ENCODE results near the gene SLC9B2.

SLC9B2 gene

GRCh38 chr4:103073792-103074438 is 2.6 kb downstream of the SLC9B2 start:
- H3K36me3 ChIP-seq (ENCODE audit: control insufficient read depth, insufficient read depth, low read length), result no peaks in the 10 kb centered on the region
- H3K9me3 ChIP-seq (ENCODE audit: control insufficient read depth, low read length), result no peaks in the 10 kb centered on the region
- no peak overlapping the region for H3K9ac ChIP-seq (ENCODE audit: low read length)
- no peaks in the 10 kb centered on the region for H3K27me3 ChIP-seq (ENCODE audit: control insufficient read depth, insufficient read depth, low read length)
- peaks cover 19% of the 10 kb centered on the region for H3K4me1 ChIP-seq (ENCODE audit: control insufficient read depth, insufficient read depth, low read length)
- H3K4me3 ChIP-seq (ENCODE audit: low read length), result no peak overlapping the region

DNA sequence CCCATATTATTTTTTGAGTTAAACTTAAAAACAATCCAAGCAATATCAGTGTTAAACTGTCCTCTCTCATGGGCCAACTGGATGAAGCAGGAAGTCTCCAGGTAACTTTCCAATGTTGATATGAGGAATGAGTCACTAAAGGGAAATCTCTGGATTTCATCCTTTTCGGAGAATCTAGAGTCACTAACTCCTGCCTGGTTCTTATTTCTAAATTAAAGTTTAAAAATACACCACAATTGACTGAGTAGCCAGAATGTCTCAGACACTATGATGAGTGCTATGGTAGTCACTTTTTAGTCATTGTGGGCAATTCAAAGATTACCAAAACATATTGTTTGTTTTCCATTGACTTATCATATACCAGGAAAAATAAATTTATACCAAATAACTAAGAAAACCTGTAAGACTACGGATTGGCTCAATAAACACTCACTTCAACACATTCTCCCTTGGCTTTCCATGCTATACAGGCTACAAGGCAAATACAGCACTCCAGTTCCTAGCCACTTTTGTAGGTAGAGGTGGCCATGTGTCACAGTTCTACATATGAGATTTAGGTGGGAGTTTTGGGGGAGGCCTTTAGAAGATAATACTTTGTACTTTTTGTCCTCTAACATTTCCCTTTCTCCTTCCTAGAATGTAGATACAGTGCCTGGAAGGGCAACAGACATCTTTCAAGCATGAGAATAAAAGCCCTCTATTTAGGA is 8.6 kb downstream of the SLC9B2 start:
- Histone ChIP-seq H3K9me3 (ENCODE audit: control insufficient read depth, low read length) (no peaks in the 10 kb centered on the region), H3K36me3 (ENCODE audit: control insufficient read depth, insufficient read depth, low read length) (no peaks in the 10 kb centered on the region), H3K4me1 (ENCODE audit: control insufficient read depth, insufficient read depth, low read length) (peaks cover 4% of the 10 kb centered on the region), H3K27me3 (ENCODE audit: control insufficient read depth, insufficient read depth, low read length) (no peaks in the 10 kb centered on the region), H3K4me3 (ENCODE audit: low read length) (no peak overlapping the region), H3K9ac (ENCODE audit: low read length) (no peak overlapping the region)

DNA sequence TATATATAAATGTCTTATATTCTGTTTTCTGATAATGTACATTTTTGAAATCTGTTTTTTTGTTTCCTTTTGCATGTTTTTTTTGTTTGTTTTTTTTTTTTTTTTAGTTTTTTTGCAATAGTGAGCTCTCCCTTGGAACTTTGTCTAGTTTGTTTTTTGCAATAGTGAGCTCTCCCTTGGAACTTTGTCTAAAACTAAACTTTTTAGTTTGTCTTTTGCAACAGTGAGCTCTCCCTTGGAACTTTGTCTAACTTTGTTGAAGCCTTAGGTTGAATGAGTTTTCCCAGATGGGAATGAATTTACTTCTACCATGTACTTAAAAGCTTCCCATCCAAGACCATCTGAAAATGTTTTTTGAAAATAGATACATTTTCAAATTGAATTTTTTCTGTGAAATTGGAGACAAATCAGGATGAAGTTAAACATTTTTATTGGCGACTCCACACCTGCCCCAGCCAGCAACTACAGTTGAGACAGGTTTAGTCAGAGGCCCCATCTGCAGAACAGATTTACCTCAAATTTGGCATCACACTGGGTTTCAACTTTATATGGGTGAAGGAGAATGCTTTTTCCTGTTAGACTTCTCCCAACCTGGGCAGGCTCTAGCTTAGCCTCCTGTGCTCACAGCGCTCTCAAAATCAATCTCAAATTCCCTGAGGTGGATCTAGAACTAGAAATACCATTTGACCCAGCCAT is 16.0 kb downstream of the SLC9B2 start:
- no peaks in the 10 kb centered on the region for H3K9me3 ChIP-seq (ENCODE audit: control insufficient read depth, low read length)
- no peak overlapping the region for H3K4me3 ChIP-seq (ENCODE audit: low read length)
- no peak overlapping the region for H3K9ac ChIP-seq (ENCODE audit: low read length)
- no peaks in the 10 kb centered on the region for H3K27me3 ChIP-seq (ENCODE audit: control insufficient read depth, insufficient read depth, low read length)
- H3K36me3 ChIP-seq (ENCODE audit: control insufficient read depth, insufficient read depth, low read length), result no peaks in the 10 kb centered on the region
- H3K4me1 ChIP-seq (ENCODE audit: control insufficient read depth, insufficient read depth, low read length), result no peaks in the 10 kb centered on the region

- H3K27me3 ChIP-seq (ENCODE audit: control insufficient read depth, insufficient read depth, low read length), result no peaks in the 10 kb centered on the region
- no peak overlapping the region for H3K4me3 ChIP-seq (ENCODE audit: low read length)
- H3K36me3 ChIP-seq (ENCODE audit: control insufficient read depth, insufficient read depth, low read length), result no peaks in the 10 kb centered on the region
- H3K9me3 ChIP-seq (ENCODE audit: control insufficient read depth, low read length), result no peaks in the 10 kb centered on the region
- H3K9ac ChIP-seq (ENCODE audit: low read length), result no peak overlapping the region
- no peaks in the 10 kb centered on the region for H3K4me1 ChIP-seq (ENCODE audit: control insufficient read depth, insufficient read depth, low read length)
Observed at GRCh38 chr4:103054030-103054429, 22.5 kb downstream of the SLC9B2 start.

DNA sequence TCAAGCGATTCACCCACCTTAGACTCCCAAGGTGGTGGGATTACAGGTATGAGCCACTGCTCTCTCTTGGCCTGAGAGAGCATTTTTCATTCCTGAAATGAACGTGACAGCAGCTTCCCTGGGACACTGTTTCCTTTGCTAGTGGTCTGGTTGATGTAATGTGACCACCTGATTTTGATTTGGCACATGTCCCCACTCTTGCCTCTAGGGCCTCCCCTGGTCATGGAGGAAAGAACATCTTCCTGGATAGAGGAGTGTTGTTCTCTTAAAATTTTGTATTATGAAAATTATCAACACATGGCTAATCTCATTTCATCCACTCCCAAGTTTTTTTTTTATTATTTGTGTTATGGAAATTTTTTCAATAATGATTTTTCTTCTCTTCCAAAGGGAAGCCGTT is 23.8 kb downstream of the SLC9B2 start:
- Histone ChIP-seq H3K27me3 (ENCODE audit: control insufficient read depth, insufficient read depth, low read length) (no peaks in the 10 kb centered on the region), H3K4me1 (ENCODE audit: control insufficient read depth, insufficient read depth, low read length) (no peaks in the 10 kb centered on the region), H3K4me3 (ENCODE audit: low read length) (no peak overlapping the region), H3K36me3 (ENCODE audit: control insufficient read depth, insufficient read depth, low read length) (no peaks in the 10 kb centered on the region), H3K9ac (ENCODE audit: low read length) (no peak overlapping the region), H3K9me3 (ENCODE audit: control insufficient read depth, low read length) (no peaks in the 10 kb centered on the region)

GRCh38 chr4:103052145-103052544 is 24.4 kb downstream of the SLC9B2 start:
- H3K4me3 ChIP-seq (ENCODE audit: low read length), result no peak overlapping the region
- no peaks in the 10 kb centered on the region for H3K4me1 ChIP-seq (ENCODE audit: control insufficient read depth, insufficient read depth, low read length)
- H3K9me3 ChIP-seq (ENCODE audit: control insufficient read depth, low read length), result no peaks in the 10 kb centered on the region
- no peaks in the 10 kb centered on the region for H3K27me3 ChIP-seq (ENCODE audit: control insufficient read depth, insufficient read depth, low read length)
- no peak overlapping the region for H3K9ac ChIP-seq (ENCODE audit: low read length)
- H3K36me3 ChIP-seq (ENCODE audit: control insufficient read depth, insufficient read depth, low read length), result no peaks in the 10 kb centered on the region

GRCh38 chr4:103050736-103051436 is 25.7 kb downstream of the SLC9B2 start:
- Histone ChIP-seq H3K9ac (ENCODE audit: low read length) (no peak overlapping the region), H3K9me3 (ENCODE audit: control insufficient read depth, low read length) (no peaks in the 10 kb centered on the region), H3K36me3 (ENCODE audit: control insufficient read depth, insufficient read depth, low read length) (no peaks in the 10 kb centered on the region), H3K27me3 (ENCODE audit: control insufficient read depth, insufficient read depth, low read length) (no peaks in the 10 kb centered on the region), H3K4me1 (ENCODE audit: control insufficient read depth, insufficient read depth, low read length) (no peaks in the 10 kb centered on the region), H3K4me3 (ENCODE audit: low read length) (no peak overlapping the region)

GRCh38 chr4:103046416-103047290 is 29.9 kb downstream of the SLC9B2 start:
- H3K9ac ChIP-seq (ENCODE audit: low read length), result no peak overlapping the region
- H3K36me3 ChIP-seq (ENCODE audit: control insufficient read depth, insufficient read depth, low read length), result no peaks in the 10 kb centered on the region
- H3K4me1 ChIP-seq (ENCODE audit: control insufficient read depth, insufficient read depth, low read length), result no peaks in the 10 kb centered on the region
- no peaks in the 10 kb centered on the region for H3K27me3 ChIP-seq (ENCODE audit: control insufficient read depth, insufficient read depth, low read length)
- no peak overlapping the region for H3K4me3 ChIP-seq (ENCODE audit: low read length)
- no peaks in the 10 kb centered on the region for H3K9me3 ChIP-seq (ENCODE audit: control insufficient read depth, low read length)

DNA sequence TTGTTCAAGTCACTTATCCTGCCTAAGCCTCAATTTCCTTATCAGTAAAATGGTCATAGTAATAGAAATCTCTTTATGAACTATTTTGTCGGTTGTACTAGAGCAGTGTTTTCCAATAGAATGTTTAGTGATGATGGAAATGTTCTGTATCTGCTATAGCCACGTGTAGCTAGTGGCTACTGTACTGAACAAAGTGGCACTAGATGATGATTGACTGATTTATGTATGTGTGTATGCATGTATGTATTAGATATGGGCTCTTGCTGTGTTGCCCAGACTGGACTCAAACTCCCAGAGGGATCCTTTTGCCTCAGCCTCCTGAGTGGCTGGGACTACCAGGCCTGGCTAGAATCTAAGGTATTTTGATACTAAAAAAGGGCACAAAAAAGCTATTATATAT is 32.4 kb downstream of the SLC9B2 start:
- no peak overlapping the region for H3K9ac ChIP-seq (ENCODE audit: low read length)
- H3K36me3 ChIP-seq (ENCODE audit: control insufficient read depth, insufficient read depth, low read length), result no peaks in the 10 kb centered on the region
- H3K4me3 ChIP-seq (ENCODE audit: low read length), result no peak overlapping the region
- H3K9me3 ChIP-seq (ENCODE audit: control insufficient read depth, low read length), result no peaks in the 10 kb centered on the region
- no peaks in the 10 kb centered on the region for H3K27me3 ChIP-seq (ENCODE audit: control insufficient read depth, insufficient read depth, low read length)
- no peaks in the 10 kb centered on the region for H3K4me1 ChIP-seq (ENCODE audit: control insufficient read depth, insufficient read depth, low read length)

GRCh38 chr4:103036169-103036568 is 40.4 kb downstream of the SLC9B2 start:
- H3K27me3 ChIP-seq (ENCODE audit: control insufficient read depth, insufficient read depth, low read length), result no peaks in the 10 kb centered on the region
- H3K9ac ChIP-seq (ENCODE audit: low read length), result no peak overlapping the region
- H3K4me3 ChIP-seq (ENCODE audit: low read length), result no peak overlapping the region
- H3K4me1 ChIP-seq (ENCODE audit: control insufficient read depth, insufficient read depth, low read length), result no peaks in the 10 kb centered on the region
- H3K36me3 ChIP-seq (ENCODE audit: control insufficient read depth, insufficient read depth, low read length), result no peaks in the 10 kb centered on the region
- H3K9me3 ChIP-seq (ENCODE audit: control insufficient read depth, low read length), result no peaks in the 10 kb centered on the region

DNA sequence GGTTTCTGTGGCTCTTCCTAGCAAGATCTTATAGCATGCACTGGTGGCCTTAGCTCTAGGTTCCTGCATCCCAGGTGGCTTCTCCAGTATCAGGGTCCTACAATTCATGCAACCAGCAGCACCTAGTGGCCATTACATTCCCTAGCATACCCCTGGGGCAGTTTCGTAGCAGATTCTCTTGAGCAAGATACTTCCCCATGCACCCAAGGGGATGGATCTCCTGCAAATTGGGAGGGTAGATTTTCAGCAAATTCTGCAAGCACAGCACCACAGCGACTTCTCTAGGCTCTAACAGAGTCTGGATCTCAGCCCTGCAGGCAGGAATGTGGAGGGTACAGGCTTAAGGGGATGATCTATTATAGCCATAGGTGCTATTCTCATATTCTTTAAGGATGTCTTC is 44.0 kb downstream of the SLC9B2 start:
- Histone ChIP-seq H3K4me3 (ENCODE audit: low read length) (no peak overlapping the region), H3K4me1 (ENCODE audit: control insufficient read depth, insufficient read depth, low read length) (no peaks in the 10 kb centered on the region), H3K9ac (ENCODE audit: low read length) (no peak overlapping the region), H3K27me3 (ENCODE audit: control insufficient read depth, insufficient read depth, low read length) (no peaks in the 10 kb centered on the region), H3K9me3 (ENCODE audit: control insufficient read depth, low read length) (no peaks in the 10 kb centered on the region), H3K36me3 (ENCODE audit: control insufficient read depth, insufficient read depth, low read length) (no peaks in the 10 kb centered on the region)
